Tibial nerve (tissue), 4 donors: Measurements from ENCODE around the gene DUS1L.

ENCODE experiments used
- EP300 ChIP-seq, 2 donors: sonication (generic); formaldehyde crosslinking; IDR thresholded peaks; one replicate each; pipeline ENCODE4 v1.6.1; 2017; ENCODE audit warnings: antibody characterized with exemption in 2 of 2, mild to moderate bottlenecking in 1 of 2
- POLR2A ChIP-seq, 2 donors: fragments of 450-650 bp; IDR thresholded peaks; one replicate each; pipeline ENCODE4 v1.6.1; 2017; ENCODE audit warnings: antibody characterized with exemption in 2 of 2, mild to moderate bottlenecking in 2 of 2, moderate library complexity in 2 of 2
- TF ChIP-seq, protein P1 (sequence below), 5 experiments: fragments of 200-600 bp in 3 of 5; fragments of 450-650 bp in 2 of 5; sonication (generic) in 3 of 5; IDR thresholded peaks; one replicate each; pipeline ENCODE4 v1.5.1; 2016 to 2019; ENCODE audit warnings: antibody characterized with exemption in 5 of 5, mild to moderate bottlenecking in 3 of 5, moderate library complexity in 2 of 5

DNA sequence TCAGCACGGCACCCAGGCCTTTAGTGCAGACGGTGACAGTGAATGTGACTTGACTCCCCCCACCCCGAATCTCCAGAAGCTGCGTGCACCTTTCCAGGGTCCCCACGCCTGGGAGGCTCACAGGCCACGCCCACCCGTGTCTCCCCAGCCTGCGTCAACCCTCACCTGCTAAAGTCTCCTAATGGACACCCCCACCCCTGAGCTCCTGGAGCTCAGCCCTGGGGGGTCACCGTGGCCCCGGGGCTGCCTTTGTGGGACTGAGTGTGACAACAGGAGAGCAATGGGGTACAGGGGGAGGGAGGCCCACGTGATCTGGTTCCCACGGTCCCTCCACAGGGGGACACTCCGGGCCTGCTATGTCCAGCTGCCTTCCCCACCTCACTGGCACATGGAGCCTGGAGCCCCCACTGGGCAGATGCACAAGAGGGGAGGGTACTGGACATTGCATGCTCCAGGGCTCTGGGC is 39.8 kb upstream of the DUS1L start:
- TF ChIP-seq, protein P1, sequence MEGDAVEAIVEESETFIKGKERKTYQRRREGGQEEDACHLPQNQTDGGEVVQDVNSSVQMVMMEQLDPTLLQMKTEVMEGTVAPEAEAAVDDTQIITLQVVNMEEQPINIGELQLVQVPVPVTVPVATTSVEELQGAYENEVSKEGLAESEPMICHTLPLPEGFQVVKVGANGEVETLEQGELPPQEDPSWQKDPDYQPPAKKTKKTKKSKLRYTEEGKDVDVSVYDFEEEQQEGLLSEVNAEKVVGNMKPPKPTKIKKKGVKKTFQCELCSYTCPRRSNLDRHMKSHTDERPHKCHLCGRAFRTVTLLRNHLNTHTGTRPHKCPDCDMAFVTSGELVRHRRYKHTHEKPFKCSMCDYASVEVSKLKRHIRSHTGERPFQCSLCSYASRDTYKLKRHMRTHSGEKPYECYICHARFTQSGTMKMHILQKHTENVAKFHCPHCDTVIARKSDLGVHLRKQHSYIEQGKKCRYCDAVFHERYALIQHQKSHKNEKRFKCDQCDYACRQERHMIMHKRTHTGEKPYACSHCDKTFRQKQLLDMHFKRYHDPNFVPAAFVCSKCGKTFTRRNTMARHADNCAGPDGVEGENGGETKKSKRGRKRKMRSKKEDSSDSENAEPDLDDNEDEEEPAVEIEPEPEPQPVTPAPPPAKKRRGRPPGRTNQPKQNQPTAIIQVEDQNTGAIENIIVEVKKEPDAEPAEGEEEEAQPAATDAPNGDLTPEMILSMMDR (IDR thresholded peaks at IDR 0.05), result no peak
- TF ChIP-seq EP300 (IDR thresholded peaks at IDR 0.05) (no peak), POLR2A (IDR thresholded peaks at IDR 0.05) (no peak)
